NOMO-1 treated with DMSO at 0.1 percent for 48 hours (cell line): ENCODE data around the gene NADK.

Source experiments
- DNase-seq: peaks from one replicate; lab custom pipeline; 2025; ENCODE audit not compliant: unreplicated experiment; lab: John Stamatoyannopoulos, UW

The NADK gene

GRCh38 chr1:1764876-1765470 lies 13.3 kb downstream of the NADK start:
- DNase-seq: peak; percentile 78

GRCh38 chr1:1763657-1764621 lies 14.3 kb downstream of the NADK start:
- peak; percentile 61 for DNase-seq

- no peak for DNase-seq
Observed at GRCh38 chr1:1761504-1762376, 16.5 kb downstream of the NADK start.

- DNase-seq: no peak
Observed at GRCh38 chr1:1760715-1761114, 17.6 kb downstream of the NADK start.

GRCh38 chr1:1760345-1760650 lies 18.0 kb downstream of the NADK start:
- no peak for DNase-seq

GRCh38 chr1:1759456-1760344 lies 18.6 kb downstream of the NADK start:
- DNase-seq: no peak

GRCh38 chr1:1758692-1759455 lies 19.4 kb downstream of the NADK start:
- DNase-seq: no peak

- DNase-seq: no peak
Observed at GRCh38 chr1:1758059-1758621, 20.1 kb downstream of the NADK start.

GRCh38 chr1:1757422-1758058 lies 20.7 kb downstream of the NADK start:
- DNase-seq: no peak

- no peak for DNase-seq
Observed at GRCh38 chr1:1756661-1757421, 21.4 kb downstream of the NADK start.

GRCh38 chr1:1755852-1756251 lies 22.4 kb downstream of the NADK start:
- DNase-seq: no peak

GRCh38 chr1:1755426-1755825 lies 22.8 kb downstream of the NADK start:
- no peak for DNase-seq

- no peak for DNase-seq
Observed at GRCh38 chr1:1754051-1754815, 24.0 kb downstream of the NADK start.

GRCh38 chr1:1753607-1754005 lies 24.7 kb downstream of the NADK start:
- DNase-seq: no peak

- DNase-seq: no peak
Observed at GRCh38 chr1:1752636-1753606, 25.3 kb downstream of the NADK start.

GRCh38 chr1:1752190-1752589 lies 26.1 kb downstream of the NADK start:
- no peak for DNase-seq
